ENCODE measurements around the gene C4orf46.

Gene C4orf46

DNA sequence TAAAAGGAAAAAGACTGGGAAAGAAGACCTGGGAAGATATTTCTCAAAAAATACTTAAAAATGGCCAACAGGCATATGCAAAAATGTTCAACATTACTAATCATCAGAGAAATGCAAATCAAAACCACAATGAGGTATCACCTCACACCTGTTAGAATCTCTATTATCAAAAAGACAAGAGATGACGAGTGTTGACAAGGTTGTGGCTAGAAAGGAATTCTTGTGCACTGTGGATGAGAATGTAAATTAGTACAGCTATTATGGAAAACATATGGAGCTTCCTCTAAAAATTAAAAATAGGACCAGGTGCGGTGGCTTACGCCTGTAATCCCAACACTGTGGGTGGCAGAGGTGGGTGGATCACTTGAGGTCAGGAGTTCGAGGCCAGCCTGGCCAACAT lies 50.0 kb downstream of the C4orf46 start:
- no peaks in the 10 kb centered on the region for H3K36me3 ChIP-seq (ENCODE audit: control insufficient read depth in 2 of 2, insufficient read depth in 1 of 2, low read length in 2 of 2)
- no peak overlapping the region for H3K27ac ChIP-seq (ENCODE audit: extremely low read depth, low read depth, low read length)
- no peak overlapping the region for H3K4me3 ChIP-seq (ENCODE audit: low read depth, low read length)
- CTCF ChIA-PET = no interaction called here
- TF ChIP-seq ZNF510 (tag by site-specific recombination; IDR thresholded peaks at IDR 0.05; ENCODE audit: insufficient replicate concordance) = no peak
- TF ChIP-seq ZFP69B (tag by site-specific recombination; IDR thresholded peaks at IDR 0.05) = no peak
- TF ChIP-seq, protein P1, sequence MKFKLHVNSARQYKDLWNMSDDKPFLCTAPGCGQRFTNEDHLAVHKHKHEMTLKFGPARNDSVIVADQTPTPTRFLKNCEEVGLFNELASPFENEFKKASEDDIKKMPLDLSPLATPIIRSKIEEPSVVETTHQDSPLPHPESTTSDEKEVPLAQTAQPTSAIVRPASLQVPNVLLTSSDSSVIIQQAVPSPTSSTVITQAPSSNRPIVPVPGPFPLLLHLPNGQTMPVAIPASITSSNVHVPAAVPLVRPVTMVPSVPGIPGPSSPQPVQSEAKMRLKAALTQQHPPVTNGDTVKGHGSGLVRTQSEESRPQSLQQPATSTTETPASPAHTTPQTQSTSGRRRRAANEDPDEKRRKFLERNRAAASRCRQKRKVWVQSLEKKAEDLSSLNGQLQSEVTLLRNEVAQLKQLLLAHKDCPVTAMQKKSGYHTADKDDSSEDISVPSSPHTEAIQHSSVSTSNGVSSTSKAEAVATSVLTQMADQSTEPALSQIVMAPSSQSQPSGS (tag by site-specific recombination; IDR thresholded peaks at IDR 0.05; ENCODE audit: low read depth) = no peak
- no peak for TF ChIP-seq ZNF155 (tag by site-specific recombination; IDR thresholded peaks at IDR 0.05)
- no peak for TF ChIP-seq REPIN1 (tag by site-specific recombination; IDR thresholded peaks at IDR 0.05; ENCODE audit: low read depth)
- TF ChIP-seq ZNF112 (tag by site-specific recombination; IDR thresholded peaks at IDR 0.05) = no peak
- no peak for TF ChIP-seq ZBTB11 (tag by site-specific recombination; conservative IDR thresholded peaks at IDR 0.05; ENCODE audit: low read depth)
- TF ChIP-seq, protein P2, sequence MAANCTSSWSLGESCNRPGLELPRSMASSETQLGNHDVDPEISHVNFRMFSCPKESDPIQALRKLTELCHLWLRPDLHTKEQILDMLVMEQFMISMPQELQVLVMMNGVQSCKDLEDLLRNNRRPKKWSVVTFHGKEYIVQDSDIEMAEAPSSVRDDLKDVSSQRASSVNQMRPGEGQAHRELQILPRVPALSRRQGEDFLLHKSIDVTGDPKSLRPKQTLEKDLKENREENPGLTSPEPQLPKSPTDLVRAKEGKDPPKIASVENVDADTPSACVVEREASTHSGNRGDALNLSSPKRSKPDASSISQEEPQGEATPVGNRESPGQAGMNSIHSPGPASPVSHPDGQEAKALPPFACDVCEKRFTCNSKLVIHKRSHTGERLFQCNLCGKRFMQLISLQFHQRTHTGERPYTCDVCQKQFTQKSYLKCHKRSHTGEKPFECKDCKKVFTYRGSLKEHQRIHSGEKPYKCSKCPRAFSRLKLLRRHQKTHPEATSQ (tag by site-specific recombination; IDR thresholded peaks at IDR 0.05) = no peak
- TF ChIP-seq, protein P3, sequence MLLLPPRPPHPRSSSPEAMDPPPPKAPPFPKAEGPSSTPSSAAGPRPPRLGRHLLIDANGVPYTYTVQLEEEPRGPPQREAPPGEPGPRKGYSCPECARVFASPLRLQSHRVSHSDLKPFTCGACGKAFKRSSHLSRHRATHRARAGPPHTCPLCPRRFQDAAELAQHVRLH (tag by site-specific recombination; IDR thresholded peaks at IDR 0.05) = no peak
- no peak for TF ChIP-seq ZNF792 (tag by site-specific recombination; IDR thresholded peaks at IDR 0.05)
- TF ChIP-seq KLF17 (tag by site-specific recombination; IDR thresholded peaks at IDR 0.05) = no peak
- no peak for TF ChIP-seq ZNF571 (tag by site-specific recombination; IDR thresholded peaks at IDR 0.05)
- TF ChIP-seq ZNF561 (tag by site-specific recombination; IDR thresholded peaks at IDR 0.05; ENCODE audit: borderline replicate concordance) = no peak
- no peak for TF ChIP-seq ZNF221 (tag by site-specific recombination; IDR thresholded peaks at IDR 0.05; ENCODE audit: borderline replicate concordance)
- H3K9me3 ChIP-seq (ENCODE audit: control insufficient read depth, insufficient read depth, low read depth, low read length) = no peaks in the 10 kb centered on the region
- POLR2A ChIA-PET = no interaction called here
- no peaks in the 10 kb centered on the region for H3K4me1 ChIP-seq (ENCODE audit: control insufficient read depth, insufficient read depth, low read length)

DNA sequence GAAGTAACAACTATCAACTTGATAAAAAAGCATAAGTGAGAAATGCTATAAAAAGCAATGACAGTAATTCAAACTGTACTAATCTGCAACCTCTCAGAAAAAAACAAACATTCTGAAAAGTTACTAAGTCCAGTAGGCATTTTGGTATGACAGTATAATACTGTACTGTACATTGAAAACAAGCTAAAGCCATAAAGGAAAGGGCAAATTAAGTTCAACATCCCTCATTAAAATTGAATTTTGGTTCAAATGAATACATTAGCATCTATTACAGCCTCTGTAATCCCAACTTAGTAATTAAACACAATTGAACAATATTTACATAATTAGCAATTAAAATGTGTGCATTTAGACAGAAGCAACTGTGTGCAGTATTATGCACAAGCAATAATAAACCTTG lies 53.7 kb downstream of the C4orf46 start:
- ChIA-PET POLR2A (no interaction called here), CTCF (interaction anchor here (1.4 kb wide), 1 partner anchor 122 kb away, joined by 4 read pairs; no protein-coding TSS in a partner anchor)
- no peaks in the 10 kb centered on the region for H3K4me1 ChIP-seq (ENCODE audit: control insufficient read depth, insufficient read depth, low read length)
- no peak overlapping the region for H3K27ac ChIP-seq (ENCODE audit: extremely low read depth, low read depth, low read length)
- H3K4me3 ChIP-seq (ENCODE audit: low read depth, low read length) = no peak overlapping the region
- H3K9me3 ChIP-seq (ENCODE audit: control insufficient read depth, insufficient read depth, low read depth, low read length) = no peaks in the 10 kb centered on the region
- no peaks in the 10 kb centered on the region for H3K36me3 ChIP-seq (ENCODE audit: control insufficient read depth in 2 of 2, insufficient read depth in 1 of 2, low read length in 2 of 2)
- TF ChIP-seq ZNF16 (tag by site-specific recombination; IDR thresholded peaks at IDR 0.05; ENCODE audit: low read depth) (no peak), ZNF239 (tag by site-specific recombination; IDR thresholded peaks at IDR 0.05) (no peak), TSHZ1 (tag by site-specific recombination; IDR thresholded peaks at IDR 0.05; ENCODE audit: borderline replicate concordance) (no peak), ZNF626 (tag by site-specific recombination; IDR thresholded peaks at IDR 0.05) (no peak), ZNF121 (tag by site-specific recombination; IDR thresholded peaks at IDR 0.05) (no peak), ZNF776 (tag by site-specific recombination; IDR thresholded peaks at IDR 0.05; ENCODE audit: borderline replicate concordance) (no peak), SCRT2 (tag by site-specific recombination; IDR thresholded peaks at IDR 0.05) (no peak)

Data from HEK293 (cell line).